Kasumi-1 (cell line): ENCODE measurements around the gene EPDR1.

ENCODE experiments used
- DNase-seq, 2 experiments: peaks; one replicate each; lab custom pipeline; 2025; lab: John Stamatoyannopoulos, UW

Gene EPDR1

GRCh38 chr7:37981664-37982063 lies 61.2 kb downstream of the EPDR1 start:
- no peak for DNase-seq

DNA sequence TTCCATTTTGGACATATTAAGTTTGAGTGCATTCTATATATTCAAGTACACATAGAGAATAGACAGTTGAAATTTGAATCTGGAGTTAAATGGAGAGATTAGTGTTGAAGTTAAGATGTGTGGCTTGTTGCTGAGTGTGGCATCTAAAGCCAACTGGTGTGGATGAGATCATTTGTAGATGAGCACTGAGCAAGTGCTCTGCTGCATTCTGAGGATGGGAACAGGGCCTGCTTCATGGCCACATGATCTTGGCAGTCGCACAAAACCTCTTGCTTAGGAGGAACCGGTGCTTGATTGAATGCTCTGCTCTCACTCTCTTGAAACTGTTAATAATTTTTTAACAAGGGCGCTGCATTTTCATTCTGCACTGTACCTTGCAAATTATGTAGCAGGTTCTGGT lies 62.0 kb downstream of the EPDR1 start:
- no peak for DNase-seq

DNA sequence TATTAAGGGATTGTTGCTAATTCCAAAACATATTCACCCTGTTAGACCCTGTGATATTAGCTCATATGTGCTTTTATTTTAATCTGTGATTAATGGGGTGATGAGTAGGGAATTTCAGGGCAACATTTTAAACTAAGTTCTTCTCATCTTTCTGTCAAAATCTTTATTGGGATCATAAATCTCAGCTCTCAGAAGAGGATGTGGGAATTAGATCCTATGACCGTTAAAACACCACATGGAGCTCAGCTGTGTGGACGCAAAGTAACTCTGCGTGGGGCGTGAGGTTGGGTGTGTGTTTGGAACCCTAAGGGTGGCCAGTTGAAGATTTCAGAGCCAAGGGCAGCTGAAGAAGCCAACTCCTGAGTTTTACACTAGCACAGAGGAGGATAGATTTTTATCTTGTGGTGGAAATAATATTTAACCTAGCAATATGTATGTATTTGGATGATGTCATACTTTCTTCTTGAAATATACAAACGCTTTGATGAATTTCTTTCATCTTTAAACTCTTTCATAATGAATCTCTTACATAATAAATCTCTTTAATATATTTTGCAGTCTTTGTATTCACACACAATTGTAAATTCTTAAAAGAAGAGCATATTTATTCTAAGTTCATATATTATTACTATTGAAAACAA lies 64.4 kb downstream of the EPDR1 start:
- DNase-seq, result no peak

- DNase-seq, result no peak
Observed at GRCh38 chr7:37986908-37987330, 66.5 kb downstream of the EPDR1 start.

DNA sequence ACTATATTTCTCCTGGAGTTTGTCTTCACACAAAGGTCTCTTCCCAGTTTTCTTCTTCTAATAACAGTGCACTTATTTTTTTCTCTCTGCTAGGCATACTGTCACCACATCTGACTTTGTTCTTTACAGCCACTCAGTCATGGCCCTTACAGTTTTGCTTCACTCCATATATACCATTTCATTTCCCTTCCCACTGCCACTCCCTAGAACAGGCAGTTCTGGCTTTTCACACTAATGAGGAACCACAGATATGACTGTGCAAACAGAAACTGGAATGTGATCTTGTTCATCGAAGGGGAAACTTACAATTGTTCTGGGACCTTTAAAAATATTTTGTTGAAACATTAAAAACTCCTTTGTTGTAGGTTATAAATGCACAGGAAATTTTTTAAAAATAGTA lies 67.3 kb downstream of the EPDR1 start:
- peak; percentile 65 to 69 for DNase-seq

DNA sequence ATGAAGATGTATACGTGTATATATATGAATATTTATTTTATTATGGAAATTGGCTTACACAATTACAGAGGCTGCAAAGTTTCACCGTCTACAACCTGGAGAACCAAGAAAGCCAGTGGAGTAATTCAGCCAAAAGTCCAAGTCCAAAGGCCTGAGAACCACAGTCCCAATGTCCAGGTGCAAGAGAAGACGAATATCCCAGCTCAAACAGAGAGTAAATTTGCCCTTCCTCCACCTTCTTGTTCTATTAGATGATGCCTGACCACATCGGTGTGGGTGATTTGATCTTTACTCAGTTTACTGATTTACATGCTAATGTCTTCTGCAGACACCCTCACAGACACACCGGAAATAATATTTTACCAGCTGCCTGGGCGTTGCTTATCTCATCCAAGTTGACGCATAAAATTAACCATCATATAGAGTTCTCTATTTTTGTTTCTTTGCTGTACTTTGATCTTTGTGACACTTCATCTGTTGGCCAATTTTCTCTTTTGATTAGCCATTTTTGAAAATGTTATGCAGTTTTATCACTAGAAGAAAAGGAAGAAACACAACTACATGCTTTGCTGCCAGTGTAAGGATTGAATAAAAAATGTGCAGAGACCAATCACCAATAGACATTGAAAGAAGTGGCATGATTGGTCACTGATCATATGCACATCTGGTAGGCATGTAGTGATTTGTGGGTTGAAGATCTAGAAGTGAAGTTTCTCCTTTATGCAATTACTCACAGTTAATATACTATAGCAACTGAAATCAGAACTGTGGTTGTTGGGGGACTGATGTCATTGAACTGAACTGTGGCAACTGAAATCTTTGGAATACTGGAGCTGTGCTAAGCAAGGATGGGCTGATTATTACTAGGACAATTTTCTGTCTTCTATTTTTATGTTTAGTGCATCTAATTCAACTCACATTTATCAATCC lies 68.5 kb downstream of the EPDR1 start:
- no peak for DNase-seq

- no peak for DNase-seq
Observed at GRCh38 chr7:37990337-37990736, 69.9 kb downstream of the EPDR1 start.

GRCh38 chr7:37993060-37993501 lies 72.6 kb downstream of the EPDR1 start:
- no peak for DNase-seq

GRCh38 chr7:37999673-38000072 lies 79.2 kb downstream of the EPDR1 start:
- no peak for DNase-seq

DNA sequence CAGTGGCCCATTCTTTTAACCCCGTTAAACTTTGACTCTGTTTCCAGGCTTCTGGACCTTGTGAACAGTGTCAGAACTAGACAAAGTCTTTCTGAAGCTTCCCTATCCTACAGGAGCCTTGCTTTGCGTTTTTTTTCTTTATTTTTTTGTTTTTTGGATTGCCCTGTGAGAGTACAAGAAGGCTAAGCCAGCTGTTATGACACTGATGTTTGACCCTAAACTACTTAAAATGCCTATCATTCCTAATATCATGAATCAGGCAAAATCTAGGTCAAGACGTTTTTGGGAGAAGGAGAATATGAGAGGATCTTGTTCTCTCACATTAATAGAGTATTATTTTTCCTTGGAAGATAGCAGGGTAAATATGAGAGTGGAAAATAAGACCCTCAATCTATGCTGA lies 79.8 kb downstream of the EPDR1 start:
- no peak for DNase-seq
